HL-60 (cell line): ENCODE measurements around the gene ATP1B3.

Experiments used
- DNase-seq, 2 experiments: peaks; one replicate each; pipeline ENCODE4 v3.0.0-alpha.2; 2010 to 2020; ENCODE audit warnings: low read depth in 1 of 2, low spot score in 1 of 2
- H3K27ac ChIP-seq: fragments of 250-450 bp; sonication (Bioruptor Pico); replicated peaks from 2 replicates; pipeline ENCODE4 v1.5.1; 2020; ENCODE audit warnings: mild to moderate bottlenecking, moderate library complexity
- H3K27me3 ChIP-seq: fragments of 250-450 bp; sonication (Bioruptor Pico); 2 replicates; pipeline ENCODE4 v1.5.1; 2021; ENCODE audit warnings: mild to moderate bottlenecking, moderate library complexity; ENCODE audit not compliant: insufficient read depth, poor library complexity, severe bottlenecking
- H3K4me3 ChIP-seq: replicated peaks from 2 replicates; pipeline ENCODE4 v1.5.1; 2011; ENCODE audit warnings: mild to moderate bottlenecking, control low read depth, low read length; ENCODE audit not compliant: insufficient read depth
- GABPA ChIP-seq: IDR thresholded peaks from 2 replicates; pipeline ENCODE4 v1.6.1; 2012; ENCODE audit warnings: low read depth
- POLR2AphosphoS5 ChIP-seq: IDR thresholded peaks from 2 replicates; pipeline ENCODE4 v1.6.1; 2012; ENCODE audit warnings: low read depth
- SPI1 ChIP-seq: IDR thresholded peaks from 2 replicates; pipeline ENCODE4 v1.6.1; 2012; ENCODE audit warnings: low read depth, mild to moderate bottlenecking, borderline replicate concordance
- TF ChIP-seq, protein P1 (sequence below): IDR thresholded peaks from one replicate; pipeline ENCODE4 v1.5.1; 2011; ENCODE audit warnings: low read length, control low read depth, inconsistent platforms; ENCODE audit not compliant: insufficient read depth
- TF ChIP-seq, protein P2 (sequence below): IDR thresholded peaks from 2 replicates; pipeline ENCODE4 v1.6.1; 2012; ENCODE audit warnings: low read depth; ENCODE audit not compliant: insufficient replicate concordance

Gene ATP1B3

DNA sequence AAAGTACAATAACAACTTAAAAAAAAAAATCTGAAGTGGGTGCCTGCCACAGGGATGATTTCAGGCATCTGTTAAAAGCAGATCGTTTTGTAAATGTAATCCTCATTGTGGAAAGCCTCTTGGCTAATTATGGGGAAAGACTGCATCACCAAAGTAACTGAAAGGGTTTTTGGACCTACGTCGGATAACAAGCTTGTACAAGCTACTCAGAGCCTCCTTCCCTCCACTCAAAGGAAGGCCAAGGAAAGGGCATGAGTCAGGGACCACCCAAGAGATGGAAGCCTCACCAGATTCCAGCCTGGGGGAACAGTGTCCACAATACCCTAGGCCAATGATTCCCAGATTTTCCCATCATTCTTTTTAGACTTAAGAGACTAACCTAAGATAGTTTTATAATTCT is 84.3 kb downstream of the ATP1B3 start:
- H3K27ac ChIP-seq, result no peak overlapping the region

DNA sequence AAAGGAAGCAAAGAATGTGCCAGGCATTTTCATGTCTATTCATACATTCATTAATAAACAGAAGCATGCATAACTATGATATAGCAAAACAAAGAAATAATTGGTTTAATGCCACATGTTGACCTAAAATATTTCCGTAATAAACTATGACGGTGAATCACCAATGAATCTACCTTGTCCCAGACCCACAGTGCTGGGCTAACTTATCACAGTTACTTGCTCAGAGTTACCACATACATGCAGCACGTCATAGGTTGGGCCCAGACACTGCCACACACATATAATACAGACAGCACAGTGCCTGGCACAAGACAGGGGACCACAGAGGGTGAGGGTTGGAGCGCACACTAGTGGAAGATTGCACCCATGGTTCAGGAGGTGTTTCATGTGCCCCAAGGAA is 86.9 kb downstream of the ATP1B3 start:
- no peak overlapping the region for H3K27ac ChIP-seq

More for the DNA sequence above, 84.3 kb downstream of the ATP1B3 start:
- Histone ChIP-seq H3K4me3 (no peak overlapping the region), H3K27me3 (no peaks in the 10 kb centered on the region)
- DNase-seq, result no peak
- TF ChIP-seq, protein P1, sequence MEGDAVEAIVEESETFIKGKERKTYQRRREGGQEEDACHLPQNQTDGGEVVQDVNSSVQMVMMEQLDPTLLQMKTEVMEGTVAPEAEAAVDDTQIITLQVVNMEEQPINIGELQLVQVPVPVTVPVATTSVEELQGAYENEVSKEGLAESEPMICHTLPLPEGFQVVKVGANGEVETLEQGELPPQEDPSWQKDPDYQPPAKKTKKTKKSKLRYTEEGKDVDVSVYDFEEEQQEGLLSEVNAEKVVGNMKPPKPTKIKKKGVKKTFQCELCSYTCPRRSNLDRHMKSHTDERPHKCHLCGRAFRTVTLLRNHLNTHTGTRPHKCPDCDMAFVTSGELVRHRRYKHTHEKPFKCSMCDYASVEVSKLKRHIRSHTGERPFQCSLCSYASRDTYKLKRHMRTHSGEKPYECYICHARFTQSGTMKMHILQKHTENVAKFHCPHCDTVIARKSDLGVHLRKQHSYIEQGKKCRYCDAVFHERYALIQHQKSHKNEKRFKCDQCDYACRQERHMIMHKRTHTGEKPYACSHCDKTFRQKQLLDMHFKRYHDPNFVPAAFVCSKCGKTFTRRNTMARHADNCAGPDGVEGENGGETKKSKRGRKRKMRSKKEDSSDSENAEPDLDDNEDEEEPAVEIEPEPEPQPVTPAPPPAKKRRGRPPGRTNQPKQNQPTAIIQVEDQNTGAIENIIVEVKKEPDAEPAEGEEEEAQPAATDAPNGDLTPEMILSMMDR, result no peak
- TF ChIP-seq POLR2AphosphoS5, result no peak
- TF ChIP-seq, protein P2, sequence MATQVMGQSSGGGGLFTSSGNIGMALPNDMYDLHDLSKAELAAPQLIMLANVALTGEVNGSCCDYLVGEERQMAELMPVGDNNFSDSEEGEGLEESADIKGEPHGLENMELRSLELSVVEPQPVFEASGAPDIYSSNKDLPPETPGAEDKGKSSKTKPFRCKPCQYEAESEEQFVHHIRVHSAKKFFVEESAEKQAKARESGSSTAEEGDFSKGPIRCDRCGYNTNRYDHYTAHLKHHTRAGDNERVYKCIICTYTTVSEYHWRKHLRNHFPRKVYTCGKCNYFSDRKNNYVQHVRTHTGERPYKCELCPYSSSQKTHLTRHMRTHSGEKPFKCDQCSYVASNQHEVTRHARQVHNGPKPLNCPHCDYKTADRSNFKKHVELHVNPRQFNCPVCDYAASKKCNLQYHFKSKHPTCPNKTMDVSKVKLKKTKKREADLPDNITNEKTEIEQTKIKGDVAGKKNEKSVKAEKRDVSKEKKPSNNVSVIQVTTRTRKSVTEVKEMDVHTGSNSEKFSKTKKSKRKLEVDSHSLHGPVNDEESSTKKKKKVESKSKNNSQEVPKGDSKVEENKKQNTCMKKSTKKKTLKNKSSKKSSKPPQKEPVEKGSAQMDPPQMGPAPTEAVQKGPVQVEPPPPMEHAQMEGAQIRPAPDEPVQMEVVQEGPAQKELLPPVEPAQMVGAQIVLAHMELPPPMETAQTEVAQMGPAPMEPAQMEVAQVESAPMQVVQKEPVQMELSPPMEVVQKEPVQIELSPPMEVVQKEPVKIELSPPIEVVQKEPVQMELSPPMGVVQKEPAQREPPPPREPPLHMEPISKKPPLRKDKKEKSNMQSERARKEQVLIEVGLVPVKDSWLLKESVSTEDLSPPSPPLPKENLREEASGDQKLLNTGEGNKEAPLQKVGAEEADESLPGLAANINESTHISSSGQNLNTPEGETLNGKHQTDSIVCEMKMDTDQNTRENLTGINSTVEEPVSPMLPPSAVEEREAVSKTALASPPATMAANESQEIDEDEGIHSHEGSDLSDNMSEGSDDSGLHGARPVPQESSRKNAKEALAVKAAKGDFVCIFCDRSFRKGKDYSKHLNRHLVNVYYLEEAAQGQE, result no peak
- no peak for TF ChIP-seq SPI1
- no peak for TF ChIP-seq GABPA

DNA sequence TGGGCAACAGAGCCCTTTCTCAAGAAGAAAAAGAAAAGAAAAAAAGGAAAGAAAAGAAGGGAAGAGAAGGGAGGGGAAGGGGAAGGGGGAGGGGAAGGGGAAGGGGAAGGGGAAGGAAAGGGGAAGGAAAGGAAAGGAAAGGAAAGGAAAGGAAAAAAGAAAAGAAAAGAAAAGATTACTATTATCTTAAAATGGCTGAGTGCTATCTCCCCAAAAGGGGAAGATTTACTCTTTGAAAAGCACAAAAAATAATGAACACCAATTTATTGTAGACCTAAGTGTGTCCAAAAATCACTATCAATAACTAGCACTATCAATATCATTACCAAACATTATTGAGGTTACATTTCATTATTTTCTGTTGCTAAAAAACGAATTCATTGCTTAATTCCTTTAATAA is 89.0 kb downstream of the ATP1B3 start:
- no peak for DNase-seq
- TF ChIP-seq POLR2AphosphoS5, result no peak
- TF ChIP-seq GABPA, result no peak
- TF ChIP-seq, protein P2, result no peak
- no peak for TF ChIP-seq SPI1
- TF ChIP-seq, protein P1, result no peak
- Histone ChIP-seq H3K4me3 (no peak overlapping the region), H3K27ac (no peak overlapping the region), H3K27me3 (no peaks in the 10 kb centered on the region)

More for the DNA sequence above, 86.9 kb downstream of the ATP1B3 start:
- no peak for TF ChIP-seq POLR2AphosphoS5
- TF ChIP-seq, protein P2, result no peak
- TF ChIP-seq, protein P1, result no peak
- TF ChIP-seq GABPA, result no peak
- TF ChIP-seq SPI1, result no peak
- no peak for DNase-seq
- no peaks in the 10 kb centered on the region for H3K27me3 ChIP-seq
- H3K4me3 ChIP-seq, result no peak overlapping the region
